Astrocyte of the spinal cord (primary cell): ENCODE results near the gene STUB1.

Experiments used
- DNase-seq: peaks from one replicate; pipeline ENCODE4 v3.0.0; 2011; ENCODE audit warnings: low read depth, low spot score
- H3K4me3 ChIP-seq: 2 replicates; pipeline ENCODE4 v1.5.1; 2011; ENCODE audit warnings: low read depth, mild to moderate bottlenecking, low read length, moderate library complexity
- in situ Hi-C: cut with HindIII; loops from 2 replicates; pipeline ENCODE4 v1.10.0; 2017; ENCODE audit warnings: low sequenced_read_pairs
- TF ChIP-seq, protein P1 (sequence below): IDR thresholded peaks from 2 replicates; pipeline ENCODE4 v1.5.1; 2012; ENCODE audit warnings: low read depth, mild to moderate bottlenecking, low read length, inconsistent platforms

The STUB1 gene

DNA sequence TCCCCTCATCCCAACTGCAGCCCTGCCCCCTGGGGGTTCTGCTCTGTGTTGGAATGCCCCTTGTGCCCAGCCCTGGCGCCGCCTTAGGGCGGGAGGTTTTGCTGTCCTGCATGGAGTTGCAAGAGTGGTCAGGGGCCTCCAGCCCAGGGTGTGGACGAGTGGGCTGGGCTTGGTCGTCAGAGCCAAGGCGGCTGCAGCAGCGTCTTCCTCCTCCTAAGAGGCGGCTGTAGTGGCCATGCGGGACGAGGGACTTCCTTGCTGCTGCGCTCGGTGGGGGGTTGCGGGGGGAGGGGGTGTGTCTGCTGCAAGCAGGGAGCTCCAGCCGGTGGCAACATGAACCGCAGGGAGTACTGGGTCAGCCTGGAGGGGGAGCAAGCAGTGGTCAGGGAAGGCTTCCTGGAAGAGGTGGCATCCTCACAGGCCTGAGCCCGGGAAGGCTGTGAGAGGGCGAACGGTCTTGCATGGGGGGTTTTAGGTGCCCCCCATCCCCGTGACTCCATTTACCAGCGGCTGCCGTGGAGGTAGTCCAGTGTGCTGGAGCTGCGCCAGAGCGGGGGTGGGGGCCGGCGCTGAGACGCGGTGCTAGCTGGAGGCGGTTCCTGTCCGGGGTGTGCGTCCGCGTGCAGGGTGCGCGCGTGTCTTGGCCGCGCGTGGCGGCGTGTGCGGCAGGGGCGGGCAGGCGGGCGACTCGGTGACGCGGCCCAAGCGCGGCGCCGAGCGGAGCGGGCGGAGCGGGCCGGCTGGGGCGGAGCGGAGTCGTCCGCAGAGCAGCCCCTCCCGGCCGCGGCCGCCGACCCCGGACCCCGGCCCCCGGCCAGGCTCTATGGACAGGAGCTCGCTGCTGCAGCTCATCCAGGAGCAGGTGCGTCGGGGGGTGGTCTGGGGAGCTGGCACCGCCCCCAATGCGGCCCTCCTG lies 5.0 kb upstream of the STUB1 start, which contains the start of gene RHBDL1:
Gene RHBDL1, plus strand, starts transcription at position 704 of the 916 bp plus-strand sequence. Its CDS starts 120 bp downstream, at position 824.
- in situ Hi-C loops: no loop called here
- TF ChIP-seq, protein P1, sequence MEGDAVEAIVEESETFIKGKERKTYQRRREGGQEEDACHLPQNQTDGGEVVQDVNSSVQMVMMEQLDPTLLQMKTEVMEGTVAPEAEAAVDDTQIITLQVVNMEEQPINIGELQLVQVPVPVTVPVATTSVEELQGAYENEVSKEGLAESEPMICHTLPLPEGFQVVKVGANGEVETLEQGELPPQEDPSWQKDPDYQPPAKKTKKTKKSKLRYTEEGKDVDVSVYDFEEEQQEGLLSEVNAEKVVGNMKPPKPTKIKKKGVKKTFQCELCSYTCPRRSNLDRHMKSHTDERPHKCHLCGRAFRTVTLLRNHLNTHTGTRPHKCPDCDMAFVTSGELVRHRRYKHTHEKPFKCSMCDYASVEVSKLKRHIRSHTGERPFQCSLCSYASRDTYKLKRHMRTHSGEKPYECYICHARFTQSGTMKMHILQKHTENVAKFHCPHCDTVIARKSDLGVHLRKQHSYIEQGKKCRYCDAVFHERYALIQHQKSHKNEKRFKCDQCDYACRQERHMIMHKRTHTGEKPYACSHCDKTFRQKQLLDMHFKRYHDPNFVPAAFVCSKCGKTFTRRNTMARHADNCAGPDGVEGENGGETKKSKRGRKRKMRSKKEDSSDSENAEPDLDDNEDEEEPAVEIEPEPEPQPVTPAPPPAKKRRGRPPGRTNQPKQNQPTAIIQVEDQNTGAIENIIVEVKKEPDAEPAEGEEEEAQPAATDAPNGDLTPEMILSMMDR: no peak
- peak; percentile 38 for DNase-seq
- peak within 1 kb of the TSS; percentile 34 for H3K4me3 ChIP-seq

GRCh38 chr16:675884-676564 lies 4.2 kb upstream of the STUB1 start:
- DNase-seq: no peak
- in situ Hi-C loops: no loop called here
- TF ChIP-seq, protein P1: no peak
- peak overlapping the region; percentile 34 for H3K4me3 ChIP-seq

DNA sequence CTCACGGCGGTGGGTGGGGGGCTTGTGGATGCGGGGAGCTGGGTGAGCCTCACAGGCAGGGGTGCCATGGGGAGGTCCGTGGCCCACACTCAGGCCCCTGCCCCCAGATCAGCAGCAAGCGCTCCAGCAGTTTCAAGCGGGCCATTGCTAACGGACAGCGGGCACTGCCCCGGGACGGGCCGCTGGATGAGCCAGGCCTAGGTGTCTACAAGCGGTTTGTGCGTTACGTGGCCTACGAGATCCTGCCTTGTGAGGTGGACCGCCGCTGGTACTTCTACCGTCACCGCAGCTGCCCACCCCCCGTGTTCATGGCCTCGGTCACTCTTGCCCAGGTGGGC lies 3.7 kb upstream of the STUB1 start:
- in situ Hi-C loops: no loop called here
- no peak overlapping the region for H3K4me3 ChIP-seq
- TF ChIP-seq, protein P1: no peak
- no peak for DNase-seq

- no peak overlapping the region for H3K4me3 ChIP-seq
- DNase-seq: no peak
- TF ChIP-seq, protein P1: no peak
- in situ Hi-C loops: no loop called here
These were observed 3.3 kb upstream of the STUB1 start for GRCh38 chr16:676913-677312.

GRCh38 chr16:677316-678190 lies 2.7 kb upstream of the STUB1 start:
- in situ Hi-C loops: no loop called here
- TF ChIP-seq, protein P1: no peak
- no peak overlapping the region for H3K4me3 ChIP-seq
- DNase-seq: no peak
